Endodermal cell (in vitro differentiated cells): Measurements from ENCODE around the gene LRRC17. TPM values are rescaled to one million over a fixed set of nuclear protein-coding genes. Genes with fewer than 3 reads are reported as not detected.

Source experiments
- DNase-seq: peaks from one replicate; pipeline ENCODE4 v3.0.0-alpha.2; 2017
- H3K27ac ChIP-seq: 2 replicates; pipeline ENCODE4 v1.5.1; 2013; ENCODE audit warnings: mild to moderate bottlenecking, low read depth, low read length, moderate library complexity
- H3K27me3 ChIP-seq: 2 replicates; pipeline ENCODE4 v1.6.1; 2013; ENCODE audit warnings: mild to moderate bottlenecking, low read length, moderate library complexity; ENCODE audit not compliant: insufficient read depth, control insufficient read depth, poor library complexity, severe bottlenecking
- H3K36me3 ChIP-seq: 2 replicates; pipeline ENCODE4 v1.7.0; 2013; ENCODE audit warnings: mild to moderate bottlenecking, low read length, moderate library complexity; ENCODE audit not compliant: control insufficient read depth, insufficient read depth
- H3K4me1 ChIP-seq: one replicate; pipeline ENCODE4 v1.7.0; 2013; ENCODE audit warnings: low read length; ENCODE audit not compliant: control insufficient read depth, insufficient read depth
- H3K4me3 ChIP-seq: 2 replicates; pipeline ENCODE4 v1.5.1; 2013; ENCODE audit warnings: mild to moderate bottlenecking, low read length, moderate library complexity
- H3K9ac ChIP-seq: 2 replicates; pipeline ENCODE4 v1.6.1; 2013; ENCODE audit warnings: mild to moderate bottlenecking, low read length, moderate library complexity; ENCODE audit not compliant: poor library complexity, severe bottlenecking; ENCODE audit errors: extremely low read depth
- H3K9me3 ChIP-seq: 2 replicates; pipeline ENCODE4 v1.6.1; 2013; ENCODE audit warnings: mild to moderate bottlenecking, low read length, moderate library complexity; ENCODE audit not compliant: control insufficient read depth
- H3K27ac Mint-ChIP-seq: 2 replicates; pipeline ENCODE4 v1.8.0; 2020; ENCODE audit warnings: mixed read lengths
- H3K27me3 Mint-ChIP-seq: 2 replicates; pipeline ENCODE4 v1.8.0; 2021; ENCODE audit warnings: mild to moderate bottlenecking, mixed read lengths; ENCODE audit not compliant: insufficient read depth
- H3K36me3 Mint-ChIP-seq: 2 replicates; pipeline ENCODE4 v1.8.0; 2020; ENCODE audit warnings: low read depth, mixed read lengths
- H3K4me1 Mint-ChIP-seq: 2 replicates; pipeline ENCODE4 v1.8.0; 2020; ENCODE audit warnings: mixed read lengths
- H3K4me3 Mint-ChIP-seq: 2 replicates; pipeline ENCODE4 v1.8.0; 2020; ENCODE audit warnings: mild to moderate bottlenecking, moderate library complexity, mixed read lengths
- H3K9me3 Mint-ChIP-seq: 2 replicates; pipeline ENCODE4 v1.8.0; 2020; ENCODE audit warnings: mild to moderate bottlenecking, mixed read lengths
- WGBS, 2 experiments: methylation state at CpG; one replicate each; pipeline versions ENCODE4 v1.1.5 to v1.1.7; 2013; ENCODE audit warnings: missing lambda C conversion rate in 2 of 2, mixed read lengths in 1 of 2; ENCODE audit not compliant: insufficient coverage in 1 of 2, insufficient read length in 1 of 2; 5-methylcytosine and 5-hydroxymethylcytosine counted together
- total RNA-seq, 2 donors: library from RNA; stranded (reverse); fragmentation: NEBNext Ultra II Directional in 1 of 2; extraction: Animal tissue kit (Norgen Biotek cat#: 25700) in 1 of 2; gene quantifications; 2 replicates in 1 of 2; 3 replicates in 1 of 2; pipeline ENCODE4 v1.2.1, GENCODE V29; 2021
- TF ChIP-seq, protein P1 (sequence below): fragments of 200-600 bp; sonication (generic); conservative IDR thresholded peaks from 2 replicates; pipeline ENCODE4 v1.5.0; 2021; ENCODE audit warnings: antibody characterized with exemption, mild to moderate bottlenecking

The LRRC17 gene
- total RNA-seq, 2 donors from 2014 or later: 0.18 to 0.53 TPM

DNA sequence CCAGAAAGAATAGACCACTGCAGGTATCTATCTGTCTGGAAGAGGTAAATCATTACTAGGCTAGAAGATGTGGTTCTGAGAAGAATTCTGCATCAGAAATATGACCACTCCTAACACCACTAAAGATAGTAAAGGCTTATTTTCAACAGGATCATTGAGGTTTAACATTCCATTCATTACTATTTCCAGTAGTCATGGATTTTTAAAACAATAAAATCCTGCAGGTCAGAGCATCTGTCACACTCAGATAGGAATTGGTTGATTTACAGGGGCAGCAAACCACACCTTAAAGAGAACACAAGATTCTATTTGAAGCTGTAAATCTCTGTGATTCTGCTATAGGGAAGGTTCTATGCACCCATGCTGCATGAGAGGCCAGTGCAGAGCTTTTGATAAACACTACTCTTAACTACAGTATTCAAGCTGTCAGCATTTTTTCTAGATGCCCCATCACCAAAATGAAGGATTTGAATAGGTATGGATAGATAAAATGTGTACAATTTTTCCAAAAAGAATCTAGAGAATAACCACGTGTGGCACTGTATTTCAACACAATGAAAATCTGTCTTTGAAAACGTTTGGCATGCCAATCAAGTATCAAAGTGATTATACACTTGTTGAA is 14.6 kb downstream of the LRRC17 start:
- Histone ChIP-seq H3K27me3 (no peaks in the 10 kb centered on the region), H3K27ac (no peak overlapping the region), H3K4me3 (no peak overlapping the region), H3K4me1 (peaks cover 9% of the 10 kb centered on the region), H3K9ac (no peak overlapping the region), H3K36me3 (no peaks in the 10 kb centered on the region), H3K9me3 (no peaks in the 10 kb centered on the region)
- Mint-ChIP-seq H3K36me3 (peaks cover 4% of the 10 kb centered on the region), H3K4me3 (no peak overlapping the region), H3K9me3 (no peaks in the 10 kb centered on the region), H3K27me3 (peaks cover 2% of the 10 kb centered on the region), H3K27ac (no peak overlapping the region), H3K4me1 (no peaks in the 10 kb centered on the region)
- TF ChIP-seq, protein P1, sequence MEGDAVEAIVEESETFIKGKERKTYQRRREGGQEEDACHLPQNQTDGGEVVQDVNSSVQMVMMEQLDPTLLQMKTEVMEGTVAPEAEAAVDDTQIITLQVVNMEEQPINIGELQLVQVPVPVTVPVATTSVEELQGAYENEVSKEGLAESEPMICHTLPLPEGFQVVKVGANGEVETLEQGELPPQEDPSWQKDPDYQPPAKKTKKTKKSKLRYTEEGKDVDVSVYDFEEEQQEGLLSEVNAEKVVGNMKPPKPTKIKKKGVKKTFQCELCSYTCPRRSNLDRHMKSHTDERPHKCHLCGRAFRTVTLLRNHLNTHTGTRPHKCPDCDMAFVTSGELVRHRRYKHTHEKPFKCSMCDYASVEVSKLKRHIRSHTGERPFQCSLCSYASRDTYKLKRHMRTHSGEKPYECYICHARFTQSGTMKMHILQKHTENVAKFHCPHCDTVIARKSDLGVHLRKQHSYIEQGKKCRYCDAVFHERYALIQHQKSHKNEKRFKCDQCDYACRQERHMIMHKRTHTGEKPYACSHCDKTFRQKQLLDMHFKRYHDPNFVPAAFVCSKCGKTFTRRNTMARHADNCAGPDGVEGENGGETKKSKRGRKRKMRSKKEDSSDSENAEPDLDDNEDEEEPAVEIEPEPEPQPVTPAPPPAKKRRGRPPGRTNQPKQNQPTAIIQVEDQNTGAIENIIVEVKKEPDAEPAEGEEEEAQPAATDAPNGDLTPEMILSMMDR: no peak
- DNase-seq: no peak
- 51 to 60% methylated on average over 2 of the region's 2 CpGs for WGBS, 2 experiments

DNA sequence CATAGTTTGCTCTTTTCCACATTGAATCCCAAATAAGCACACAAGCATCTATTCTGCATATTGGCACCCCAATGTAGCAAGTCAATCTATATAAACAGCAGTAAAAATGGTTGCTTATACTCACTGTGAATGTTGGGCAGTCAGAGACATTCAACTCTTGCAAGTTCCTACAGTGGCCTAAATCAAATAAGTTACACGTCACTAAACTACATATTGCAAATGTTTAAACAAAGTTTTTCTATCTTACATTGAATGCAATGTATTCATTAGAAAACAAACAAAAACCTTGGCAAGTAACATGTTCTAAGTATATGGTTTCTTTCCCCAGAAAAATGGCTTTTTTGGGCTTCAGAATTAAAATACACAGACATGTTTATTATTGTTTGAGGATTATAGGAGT is 19.0 kb downstream of the LRRC17 start:
- H3K27ac ChIP-seq: no peak overlapping the region
- H3K36me3 Mint-ChIP-seq: no peaks in the 10 kb centered on the region
- no peaks in the 10 kb centered on the region for H3K9me3 ChIP-seq
- peaks cover 2% of the 10 kb centered on the region for H3K27me3 Mint-ChIP-seq
- WGBS, 2 experiments: 100% methylated on average over 1 of the region's 1 CpG
- no peaks in the 10 kb centered on the region for H3K27me3 ChIP-seq
- no peak overlapping the region for H3K27ac Mint-ChIP-seq
- peaks cover 33% of the 10 kb centered on the region for H3K4me1 Mint-ChIP-seq
- H3K36me3 ChIP-seq: no peaks in the 10 kb centered on the region
- H3K4me1 ChIP-seq: peaks cover 17% of the 10 kb centered on the region
- no peaks in the 10 kb centered on the region for H3K9me3 Mint-ChIP-seq
- no peak overlapping the region for H3K4me3 Mint-ChIP-seq
- no peak for DNase-seq
- no peak overlapping the region for H3K9ac ChIP-seq
- no peak overlapping the region for H3K4me3 ChIP-seq
- TF ChIP-seq, protein P1: no peak

DNA sequence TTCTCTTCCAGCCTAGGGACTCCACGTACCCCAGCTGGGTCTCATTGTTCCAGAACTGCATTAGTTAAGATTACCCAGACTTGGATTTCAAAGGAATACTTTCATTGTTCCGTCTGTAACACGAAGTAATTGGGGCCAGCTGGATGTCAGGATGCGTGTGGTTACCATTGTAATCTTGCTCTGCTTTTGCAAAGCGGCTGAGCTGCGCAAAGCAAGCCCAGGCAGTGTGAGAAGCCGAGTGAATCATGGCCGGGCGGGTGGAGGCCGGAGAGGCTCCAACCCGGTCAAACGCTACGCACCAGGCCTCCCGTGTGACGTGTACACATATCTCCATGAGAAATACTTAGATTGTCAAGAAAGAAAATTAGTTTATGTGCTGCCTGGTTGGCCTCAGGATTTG is 21.0 kb downstream of the LRRC17 start:
- H3K36me3 ChIP-seq: no peaks in the 10 kb centered on the region
- H3K9me3 Mint-ChIP-seq: no peaks in the 10 kb centered on the region
- WGBS, 2 experiments: 17 to 23% methylated on average over 8 to 15 of the region's 15 CpGs
- peaks cover 2% of the 10 kb centered on the region for H3K27me3 Mint-ChIP-seq
- H3K4me3 ChIP-seq: no peak overlapping the region
- no peak overlapping the region for H3K4me3 Mint-ChIP-seq
- peak overlapping the region; percentile 62 for H3K27ac ChIP-seq
- peak; percentile 85 for DNase-seq
- H3K27ac Mint-ChIP-seq: peak overlapping the region; percentile 71
- peaks cover 17% of the 10 kb centered on the region for H3K4me1 ChIP-seq
- H3K9ac ChIP-seq: no peak overlapping the region
- TF ChIP-seq, protein P1: no peak
- no peaks in the 10 kb centered on the region for H3K36me3 Mint-ChIP-seq
- H3K9me3 ChIP-seq: no peaks in the 10 kb centered on the region
- peaks cover 34% of the 10 kb centered on the region for H3K4me1 Mint-ChIP-seq
- H3K27me3 ChIP-seq: no peaks in the 10 kb centered on the region
